ENCODE data around the gene MYO18A.
"Not testable (repeated sequence)": the region's sequence is repeated elsewhere in the genome, so short reads cannot be mapped to it uniquely, and the experiment has no call there.

The MYO18A gene

GRCh38 chr17:29103341-29103740 is 76.9 kb downstream of the MYO18A start:
- DNase-seq (ENCODE audit: low read depth in 2 of 2): no peak

GRCh38 chr17:29102741-29103181 is 77.4 kb downstream of the MYO18A start:
- no peak for DNase-seq (ENCODE audit: low read depth in 2 of 2)

GRCh38 chr17:29102046-29102445 is 78.2 kb downstream of the MYO18A start:
- no peak for DNase-seq (ENCODE audit: low read depth in 2 of 2)

DNA sequence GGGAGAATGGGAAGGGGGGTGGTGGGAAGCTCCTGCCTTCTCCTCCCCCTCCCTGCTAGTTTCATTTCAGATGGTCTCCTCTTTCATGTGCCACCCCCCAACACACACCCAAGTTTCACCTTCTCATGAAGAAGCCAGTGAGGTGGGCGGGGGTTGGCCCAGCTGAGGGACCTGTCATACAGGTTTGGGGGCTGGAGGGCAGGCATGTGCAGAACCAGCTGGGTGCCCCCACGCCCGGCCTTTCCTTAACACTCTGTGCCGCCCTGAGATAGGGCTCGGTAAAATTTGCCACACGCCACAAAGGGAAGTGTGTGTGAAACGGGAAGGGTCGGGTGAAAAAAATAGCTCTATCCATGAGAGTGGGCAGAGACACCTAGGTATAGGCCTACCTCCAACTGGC is 79.9 kb downstream of the MYO18A start:
- DNase-seq (ENCODE audit: low read depth in 2 of 2): no peak

DNA sequence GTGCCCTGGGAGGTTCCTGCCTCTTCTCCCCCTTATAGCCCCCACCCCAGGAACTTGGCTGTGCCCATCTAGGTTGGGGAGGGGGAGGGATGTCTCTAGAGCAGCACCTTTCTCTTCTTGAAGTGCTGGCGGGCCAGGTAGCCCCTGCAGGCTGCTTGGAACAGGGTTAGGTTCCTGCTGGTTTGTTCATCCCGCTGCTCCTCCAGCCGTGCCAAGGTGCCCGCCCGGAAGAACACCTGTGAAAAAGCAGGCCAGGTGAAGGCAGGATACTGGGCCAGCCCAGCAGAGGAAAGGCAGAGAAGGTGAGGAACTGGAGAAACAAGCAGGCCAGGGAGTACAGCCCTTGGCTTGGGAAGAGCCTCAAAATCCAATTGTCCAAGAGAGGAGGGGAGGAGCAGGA is 80.7 kb downstream of the MYO18A start:
- DNase-seq (ENCODE audit: low read depth in 2 of 2): no peak

- no peak for DNase-seq (ENCODE audit: low read depth in 2 of 2)
Measured at GRCh38 chr17:29096094-29096493, 84.1 kb downstream of the MYO18A start.

DNA sequence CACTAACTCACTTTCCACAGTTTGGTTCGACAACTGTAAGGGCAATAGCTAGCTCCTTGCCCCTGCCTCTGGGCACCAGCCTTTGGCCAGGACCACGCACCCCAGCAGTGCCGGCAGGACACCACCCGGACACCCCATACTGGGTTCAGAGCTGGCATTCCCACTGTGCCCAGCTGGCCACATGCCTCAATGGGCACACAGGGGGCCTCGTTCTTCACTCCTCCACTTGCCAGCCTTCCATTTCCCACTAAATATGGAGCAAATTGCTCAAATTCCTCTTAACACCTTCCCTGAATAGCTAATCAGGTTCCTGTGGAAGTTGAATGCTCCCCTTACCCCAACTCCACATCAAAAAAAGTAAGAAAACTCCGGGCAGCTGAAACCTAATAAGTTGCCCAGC is 84.8 kb downstream of the MYO18A start:
- DNase-seq (ENCODE audit: low read depth in 2 of 2): no peak

DNA sequence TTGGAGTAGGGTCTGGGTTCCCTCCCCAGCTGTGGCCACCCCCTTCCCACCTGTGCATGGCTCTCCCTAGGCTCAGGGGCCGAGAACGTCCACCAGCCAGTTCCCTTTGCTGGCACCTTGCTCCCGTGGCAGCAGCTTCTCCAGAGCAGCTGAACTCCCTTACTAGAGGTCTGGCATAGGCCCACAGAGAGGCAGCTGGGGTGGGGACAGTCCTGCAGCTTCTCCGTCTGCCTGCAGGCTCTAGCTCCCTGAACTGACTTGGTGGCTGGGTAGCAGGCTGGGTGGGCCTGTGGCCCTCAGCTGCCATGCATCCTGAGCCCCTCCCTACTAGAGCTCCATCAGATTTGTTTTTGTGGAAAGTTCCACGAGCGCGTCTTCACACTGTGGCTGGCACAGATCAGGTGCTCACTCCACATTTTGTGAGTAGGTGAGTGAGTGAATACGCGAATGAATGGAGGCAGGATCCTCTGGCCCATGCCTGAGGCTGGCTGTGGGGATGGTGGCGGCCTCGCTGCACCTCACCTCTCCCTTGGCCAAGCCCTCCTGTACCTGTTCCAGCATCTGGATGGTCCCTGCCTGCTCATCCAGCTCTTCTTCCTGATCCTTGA is 86.0 kb downstream of the MYO18A start:
- no peak for DNase-seq (ENCODE audit: low read depth in 2 of 2)

DNA sequence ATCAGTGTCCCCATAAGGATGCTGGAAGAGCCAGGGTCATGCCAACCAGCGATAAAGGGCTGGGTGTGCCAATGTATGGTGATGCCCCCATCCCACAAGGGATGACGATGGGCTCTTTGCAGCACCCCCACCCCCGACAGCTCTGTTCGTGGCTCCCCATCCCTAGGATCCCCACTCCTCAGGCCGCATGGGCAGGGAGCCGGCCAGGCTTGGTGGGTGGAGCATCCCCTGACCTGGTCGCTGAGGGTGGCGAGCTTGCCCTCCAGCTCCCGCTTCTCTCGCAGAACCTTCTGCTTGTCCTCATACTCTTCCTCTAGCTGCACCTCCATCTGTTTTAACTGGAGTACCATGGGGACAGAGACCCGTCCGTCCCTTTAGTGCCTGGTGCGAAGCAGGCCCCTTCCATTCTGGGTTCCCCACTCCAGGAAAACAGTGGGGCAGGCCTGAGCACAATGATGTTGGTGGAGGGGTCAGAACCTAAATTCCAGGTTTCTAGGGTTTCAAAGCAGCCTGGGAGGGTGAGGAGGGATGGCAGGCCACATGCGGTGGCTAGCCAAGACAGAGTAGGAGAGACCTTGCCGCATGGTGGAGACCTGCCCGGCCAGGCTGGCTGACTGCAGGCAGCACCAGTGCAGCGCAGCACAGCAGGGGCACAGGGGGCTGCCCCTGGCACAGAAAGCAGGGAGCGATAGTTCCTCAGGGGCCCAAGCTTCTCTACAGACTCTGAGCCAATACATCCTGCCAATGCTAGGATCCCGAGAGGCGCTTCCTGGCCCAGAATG is 86.9 kb downstream of the MYO18A start:
- no peak for DNase-seq (ENCODE audit: low read depth in 2 of 2)

GRCh38 chr17:29091606-29092289 is 88.5 kb downstream of the MYO18A start:
- DNase-seq (ENCODE audit: low read depth in 2 of 2): no peak

GRCh38 chr17:29090750-29091605 is 89.2 kb downstream of the MYO18A start:
- no peak for DNase-seq (ENCODE audit: low read depth in 2 of 2)

DNA sequence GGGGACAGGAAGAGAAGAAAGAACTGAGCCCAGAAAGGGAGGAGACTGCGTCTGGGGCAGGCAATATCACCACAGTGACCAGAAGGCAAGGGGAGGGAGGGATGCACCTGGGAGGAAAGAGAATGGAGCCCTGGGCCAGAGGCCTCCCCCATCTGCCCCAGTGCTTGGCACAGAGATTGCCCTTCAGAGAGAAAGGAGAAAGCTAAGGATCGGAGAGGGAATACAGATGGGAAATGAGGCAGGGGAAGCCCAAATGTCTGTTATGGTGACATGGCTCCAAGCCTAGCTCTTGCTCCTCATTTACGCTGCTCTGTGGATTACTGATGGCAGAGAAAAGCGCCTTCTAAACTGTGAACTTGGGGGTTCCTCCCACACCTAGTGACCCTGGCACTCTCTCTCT is 90.1 kb downstream of the MYO18A start:
- no peak for DNase-seq (ENCODE audit: low read depth in 2 of 2)

GRCh38 chr17:29089601-29090044 is 90.6 kb downstream of the MYO18A start:
- no peak for DNase-seq (ENCODE audit: low read depth in 2 of 2)

GRCh38 chr17:29088782-29089181 is 91.4 kb downstream of the MYO18A start:
- not testable (repeated sequence) for DNase-seq (ENCODE audit: low read depth in 2 of 2)

DNA sequence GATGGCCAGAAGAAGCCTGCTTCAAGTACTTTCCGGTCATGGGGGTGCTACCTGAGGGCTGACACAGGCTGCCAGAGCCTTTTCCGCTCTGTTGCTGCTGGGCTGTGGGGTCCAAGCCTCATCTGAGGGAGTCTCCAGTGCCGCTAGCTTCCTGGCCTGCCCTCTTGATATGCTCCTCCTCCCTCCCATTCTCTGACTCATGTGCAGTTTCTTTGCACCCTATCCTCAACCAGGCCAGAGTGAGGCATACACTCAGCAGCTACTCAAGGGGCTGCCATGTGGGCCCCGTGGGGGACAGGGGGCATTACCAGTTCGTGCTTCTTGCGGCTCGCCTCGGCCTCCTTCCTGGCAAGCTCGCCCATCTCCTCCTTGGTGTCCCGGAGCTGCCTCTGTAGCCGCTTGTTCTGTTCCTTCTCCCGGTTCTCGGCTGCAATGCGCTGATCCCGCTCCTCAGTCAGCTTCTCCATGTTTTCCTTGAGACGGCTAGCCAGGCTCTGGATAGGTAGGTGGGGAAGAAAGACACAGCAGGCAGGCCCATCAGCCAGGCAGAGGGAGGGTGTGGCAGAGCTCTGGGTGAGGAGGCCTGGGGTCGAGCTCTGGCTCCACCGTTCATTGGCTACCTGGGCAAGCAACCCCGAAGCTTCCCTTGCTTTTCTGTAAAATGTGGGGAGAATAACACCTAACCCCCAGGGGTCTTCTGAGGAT is 93.4 kb downstream of the MYO18A start:
- DNase-seq (ENCODE audit: low read depth in 2 of 2): no peak

GRCh38 chr17:29085223-29085622 is 95.0 kb downstream of the MYO18A start:
- no peak for DNase-seq (ENCODE audit: low read depth in 2 of 2)

DNA sequence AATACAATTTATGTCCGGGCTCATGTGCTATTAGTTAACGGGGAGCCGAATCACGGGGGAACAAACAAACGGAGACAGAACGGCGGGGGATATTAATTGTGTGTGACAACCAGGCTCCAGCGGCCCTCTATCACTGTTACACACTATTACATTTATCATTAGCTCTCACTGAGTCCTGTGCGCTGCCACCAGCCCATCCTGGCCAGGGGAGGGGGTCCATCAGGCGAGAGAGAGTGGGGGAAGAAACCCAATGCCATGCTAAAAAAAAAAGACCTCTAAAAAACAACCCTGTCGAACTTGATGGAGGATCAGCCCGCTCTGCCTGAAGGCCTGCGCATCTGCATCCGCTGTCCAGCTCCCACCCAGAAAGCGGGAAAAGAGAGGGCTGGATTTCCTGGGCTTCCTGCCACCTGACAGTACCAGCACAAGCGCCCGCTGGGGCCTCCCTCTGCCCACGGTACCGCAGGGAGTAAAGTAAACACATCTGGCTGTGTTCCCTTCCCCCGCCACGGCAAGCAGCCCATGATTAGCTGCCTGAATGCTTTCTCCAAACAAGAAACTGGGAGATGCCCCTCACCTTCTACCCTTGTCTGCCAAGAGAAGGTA is 95.6 kb downstream of the MYO18A start:
- no peak for DNase-seq (ENCODE audit: low read depth in 2 of 2)

DNA sequence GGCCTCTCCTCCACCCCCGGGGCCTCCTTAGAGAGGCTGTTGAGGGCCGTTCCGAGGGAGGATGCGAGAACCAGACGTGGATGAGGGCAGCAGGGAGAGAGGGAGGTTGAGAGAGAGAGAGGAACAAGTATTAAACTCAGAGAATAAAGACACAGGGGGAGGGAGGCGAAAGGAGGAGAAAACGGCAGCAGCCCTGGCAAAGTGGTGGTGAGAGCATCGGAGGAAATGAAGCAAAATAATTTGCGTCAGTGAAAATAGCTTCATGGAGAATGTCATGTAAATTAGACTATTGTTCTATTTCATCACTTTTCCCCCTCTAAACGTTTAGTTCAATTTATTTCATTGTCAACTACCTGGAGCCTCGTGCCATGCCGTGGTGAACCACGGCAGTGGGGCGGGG is 99.2 kb downstream of the MYO18A start:
- DNase-seq (ENCODE audit: low read depth in 2 of 2): no peak

- no peak for DNase-seq (ENCODE audit: low read depth in 2 of 2)
Measured at GRCh38 chr17:29080323-29080722, 99.9 kb downstream of the MYO18A start.

DNA sequence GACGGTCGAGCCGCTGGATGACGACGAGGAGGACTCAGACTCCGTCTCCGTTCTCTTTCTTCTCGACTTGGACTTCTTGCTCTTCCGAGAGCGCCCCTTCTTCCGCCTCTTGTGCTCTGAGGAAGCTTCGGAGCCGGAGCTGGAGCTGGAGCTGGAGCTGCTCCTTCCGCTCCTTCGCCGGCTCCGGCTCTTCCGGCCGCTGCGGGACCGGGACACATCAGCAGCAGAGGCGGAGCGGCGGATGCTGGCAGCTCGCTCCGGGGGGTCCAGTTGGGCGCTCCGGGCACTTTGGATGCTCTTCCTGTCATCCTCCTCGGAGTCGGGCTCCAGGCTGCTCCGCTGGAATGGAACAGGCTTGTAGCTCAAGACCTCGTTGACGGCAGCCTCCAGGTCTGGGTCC is 100.3 kb downstream of the MYO18A start:
- DNase-seq (ENCODE audit: low read depth in 2 of 2): no peak

- no peak for DNase-seq (ENCODE audit: low read depth in 2 of 2)
Measured at GRCh38 chr17:29079433-29079832, 100.8 kb downstream of the MYO18A start.

Measured in fibroblast of skin of left biceps (primary cell).